Neural cell (in vitro differentiated cells): Measurements from ENCODE around the gene USP35. TPM values are rescaled to one million over a fixed set of nuclear protein-coding genes. Genes with fewer than 3 reads are reported as not detected.

Source experiments
- H2AFZ ChIP-seq: fragments of 200-600, 300-800 bp; sonication (generic), shearing (Covaris generic); 2 replicates; pipeline ENCODE4 v1.6.0; 2014; ENCODE audit warnings: low read depth, mild to moderate bottlenecking, antibody characterized with exemption, low read length, moderate library complexity
- H3F3A ChIP-seq: fragments of 200-600 bp; shearing (Covaris generic); 2 replicates; pipeline ENCODE4 v1.6.1; 2016; ENCODE audit warnings: mild to moderate bottlenecking, moderate library complexity, mixed read lengths, antibody characterized with exemption, low read length; ENCODE audit not compliant: insufficient read depth, poor library complexity, severe bottlenecking
- H3K27ac ChIP-seq: fragments of 200-600, 300-800 bp; sonication (generic), shearing (Covaris generic); 2 replicates; pipeline ENCODE4 v1.5.1; 2014; ENCODE audit warnings: mild to moderate bottlenecking, low read length, moderate library complexity
- H3K27me3 ChIP-seq: fragments of 300-800, 200-600 bp; sonication (generic), shearing (Covaris generic); 2 replicates; pipeline ENCODE4 v1.6.0; 2014; ENCODE audit warnings: mild to moderate bottlenecking, low read depth, low read length, moderate library complexity; ENCODE audit not compliant: insufficient read depth
- H3K36me3 ChIP-seq: fragments of 300-800, 200-600 bp; sonication (generic), shearing (Covaris generic); 2 replicates; pipeline ENCODE4 v1.5.1; 2014; ENCODE audit warnings: mild to moderate bottlenecking, antibody characterized with exemption, low read length, moderate library complexity; ENCODE audit not compliant: insufficient read depth
- H3K4me2 ChIP-seq: fragments of 300-800, 200-600 bp; sonication (generic), shearing (Covaris generic); 2 replicates; pipeline ENCODE4 v1.6.0; 2014; ENCODE audit warnings: mild to moderate bottlenecking, low read length
- H3K4me3 ChIP-seq: fragments of 300-800, 200-600 bp; sonication (generic), shearing (Covaris generic); 2 replicates; pipeline ENCODE4 v1.5.1; 2014; ENCODE audit warnings: mild to moderate bottlenecking, low read length, moderate library complexity
- H3K79me2 ChIP-seq: fragments of 200-600 bp; shearing (Covaris generic); replicated peaks from 2 replicates; pipeline ENCODE4 v1.6.0; 2014; ENCODE audit warnings: mild to moderate bottlenecking, low read length, moderate library complexity; ENCODE audit not compliant: insufficient read depth
- H3K9ac ChIP-seq: fragments of 300-800, 200-600 bp; sonication (generic), shearing (Covaris generic); 2 replicates; pipeline ENCODE4 v1.6.1; 2016; ENCODE audit warnings: mild to moderate bottlenecking, low read length, mixed read lengths
- H3K9me2 ChIP-seq: fragments of 200-600 bp; shearing (Covaris generic); 2 replicates; pipeline ENCODE4 v1.6.1; 2016; ENCODE audit warnings: mild to moderate bottlenecking, low read length, mixed read lengths; ENCODE audit not compliant: insufficient read depth
- H3K9me3 ChIP-seq: fragments of 200-600, 300-800 bp; sonication (generic), shearing (Covaris generic); 2 replicates; pipeline ENCODE4 v1.6.1; 2016; ENCODE audit warnings: mild to moderate bottlenecking, mixed run types, low read length, moderate library complexity, mixed read lengths
- H4K20me1 ChIP-seq: fragments of 200-600 bp; shearing (Covaris generic); 2 replicates; pipeline ENCODE4 v1.6.1; 2016; ENCODE audit warnings: mild to moderate bottlenecking, mixed run types; ENCODE audit not compliant: insufficient read depth
- CTCF ChIP-seq: fragments of 450-650 bp; IDR thresholded peaks from 2 replicates; pipeline ENCODE4 v1.5.1; 2014; ENCODE audit warnings: antibody characterized with exemption, mild to moderate bottlenecking, moderate library complexity; ENCODE audit not compliant: poor library complexity, severe bottlenecking
- EP300 ChIP-seq: fragments of 450-650 bp; conservative IDR thresholded peaks from 2 replicates; pipeline ENCODE4 v1.6.1; 2014; ENCODE audit warnings: antibody characterized with exemption, mild to moderate bottlenecking, moderate library complexity; ENCODE audit not compliant: poor library complexity, severe bottlenecking
- EZH2 ChIP-seq: fragments of 200-600, 300-800 bp; shearing (Covaris generic), sonication (generic); IDR thresholded peaks from 2 replicates; pipeline ENCODE4 v1.6.1; 2014; ENCODE audit warnings: antibody characterized with exemption, low read length, borderline replicate concordance, mild to moderate bottlenecking; ENCODE audit not compliant: insufficient read depth, poor library complexity, severe bottlenecking
- MXI1 ChIP-seq: fragments of 450-650 bp; conservative IDR thresholded peaks from 2 replicates; pipeline ENCODE4 v1.6.1; 2014; ENCODE audit warnings: antibody characterized with exemption, mild to moderate bottlenecking; ENCODE audit not compliant: poor library complexity, severe bottlenecking
- POLR2AphosphoS5 ChIP-seq: IDR thresholded peaks from 2 replicates; pipeline ENCODE4 v1.6.1; 2012
- RAD21 ChIP-seq: fragments of 450-650 bp; conservative IDR thresholded peaks from 2 replicates; pipeline ENCODE4 v1.6.1; 2014; ENCODE audit warnings: antibody characterized with exemption, mild to moderate bottlenecking, moderate library complexity
- REST ChIP-seq: IDR thresholded peaks from 2 replicates; pipeline ENCODE4 v1.6.1; 2012; ENCODE audit warnings: borderline replicate concordance
- SMC3 ChIP-seq: fragments of 450-650 bp; conservative IDR thresholded peaks from 2 replicates; pipeline ENCODE4 v1.6.1; 2014; ENCODE audit warnings: antibody characterized with exemption, mild to moderate bottlenecking, moderate library complexity; ENCODE audit not compliant: poor library complexity
- TAF1 ChIP-seq: IDR thresholded peaks from 2 replicates; pipeline ENCODE4 v1.6.1; 2012; ENCODE audit warnings: low read depth
- polyA plus RNA-seq: library from polyadenylated mRNA; depleted of rRNA; stranded (reverse); fragments of >200 nt; gene quantifications from 2 replicates; pipeline ENCODE4 v1.2.3, GENCODE V29; 2014

Gene USP35
- polyA plus RNA-seq, 1 donor from 2014 or later, result 12.9 TPM

GRCh38 chr11:78179459-78180071 is 9.2 kb upstream of the USP35 start:
- Histone ChIP-seq H3K27ac (no peak overlapping the region), H3K79me2 (no peaks in the 10 kb centered on the region), H3K9me3 (no peaks in the 10 kb centered on the region), H4K20me1 (no peaks in the 10 kb centered on the region), H3K9ac (no peak overlapping the region), H3F3A (no peaks in the 10 kb centered on the region), H2AFZ (no peak overlapping the region), H3K9me2 (no peaks in the 10 kb centered on the region), H3K27me3 (no peaks in the 10 kb centered on the region), H3K4me2 (no peak overlapping the region), H3K4me3 (no peak overlapping the region), H3K36me3 (no peaks in the 10 kb centered on the region)
- TF ChIP-seq CTCF (no peak), RAD21 (no peak), EZH2 (no peak), SMC3 (no peak), EP300 (no peak), TAF1 (no peak), MXI1 (no peak), REST (no peak), POLR2AphosphoS5 (no peak)

- Histone ChIP-seq H3K4me2 (no peak overlapping the region), H3K9me3 (no peaks in the 10 kb centered on the region), H4K20me1 (no peaks in the 10 kb centered on the region), H3K27ac (no peak overlapping the region), H3K4me3 (no peak overlapping the region), H2AFZ (no peak overlapping the region), H3K9me2 (no peaks in the 10 kb centered on the region), H3K27me3 (no peaks in the 10 kb centered on the region), H3K36me3 (no peaks in the 10 kb centered on the region), H3F3A (no peaks in the 10 kb centered on the region), H3K79me2 (no peaks in the 10 kb centered on the region), H3K9ac (no peak overlapping the region)
- TF ChIP-seq POLR2AphosphoS5, result no peak
- no peak for TF ChIP-seq TAF1
- no peak for TF ChIP-seq MXI1
- TF ChIP-seq REST, result no peak
- no peak for TF ChIP-seq EZH2
- TF ChIP-seq RAD21, result no peak
- no peak for TF ChIP-seq EP300
- no peak for TF ChIP-seq SMC3
- TF ChIP-seq CTCF, result no peak
Observed at GRCh38 chr11:78180751-78181150, 8.0 kb upstream of the USP35 start.
